Measurements from ENCODE around the gene PITPNM3. TPM values are rescaled to one million over a fixed set of nuclear protein-coding genes. Genes with fewer than 3 reads are reported as not detected.

PITPNM3 gene
- polyA plus RNA-seq, 2 donors = 9.5 to 14.4 TPM

GRCh38 chr17:6449307-6449706 is 107.0 kb downstream of the PITPNM3 start:
- H3K27me3 ChIP-seq (ENCODE audit: control insufficient read depth in 1 of 2, insufficient read depth in 2 of 2, low read length in 2 of 2) = no peaks in the 10 kb centered on the region
- WGBS, 2 donors = 91 to 95% methylated on average over 6 of the region's 6 CpGs
- no peaks in the 10 kb centered on the region for H3K9me3 ChIP-seq (ENCODE audit: control insufficient read depth in 2 of 2, insufficient read depth in 1 of 2, low read depth in 1 of 2, low read length in 1 of 2)
- no peak overlapping the region for H3K4me3 ChIP-seq (ENCODE audit: low read depth in 1 of 2, low read length in 2 of 2)
- no peak overlapping the region for H3K27ac ChIP-seq (ENCODE audit: low read depth in 2 of 2, low read length in 1 of 2)
- peaks cover 0 to 16% of the 10 kb centered on the region in 2 donors for H3K36me3 ChIP-seq (ENCODE audit: control insufficient read depth in 2 of 2, insufficient read depth in 2 of 2, low read length in 1 of 2)
- H3K4me1 ChIP-seq (ENCODE audit: control insufficient read depth in 2 of 2, insufficient read depth in 2 of 2, low read length in 1 of 2) = peaks cover 0 to 3% of the 10 kb centered on the region in 2 donors

GRCh38 chr17:6448473-6448872 is 107.9 kb downstream of the PITPNM3 start:
- 92 to 96% methylated on average over 6 of the region's 6 CpGs for WGBS, 2 donors

GRCh38 chr17:6446516-6447100 is 109.7 kb downstream of the PITPNM3 start:
- H3K4me3 ChIP-seq (ENCODE audit: low read depth in 1 of 2, low read length in 2 of 2) = no peak overlapping the region

More at GRCh38 chr17:6448473-6448872, 107.9 kb downstream of the PITPNM3 start:
- H3K36me3 ChIP-seq (ENCODE audit: control insufficient read depth in 2 of 2, insufficient read depth in 2 of 2, low read length in 1 of 2) = peaks cover 0 to 16% of the 10 kb centered on the region in 2 donors
- H3K9me3 ChIP-seq (ENCODE audit: control insufficient read depth in 2 of 2, insufficient read depth in 1 of 2, low read depth in 1 of 2, low read length in 1 of 2) = no peaks in the 10 kb centered on the region
- H3K4me3 ChIP-seq (ENCODE audit: low read depth in 1 of 2, low read length in 2 of 2) = no peak overlapping the region
- no peak overlapping the region for H3K27ac ChIP-seq (ENCODE audit: low read depth in 2 of 2, low read length in 1 of 2)
- peaks cover 3 to 5% of the 10 kb centered on the region in 2 donors for H3K4me1 ChIP-seq (ENCODE audit: control insufficient read depth in 2 of 2, insufficient read depth in 2 of 2, low read length in 1 of 2)
- H3K27me3 ChIP-seq (ENCODE audit: control insufficient read depth in 1 of 2, insufficient read depth in 2 of 2, low read length in 2 of 2) = no peaks in the 10 kb centered on the region

GRCh38 chr17:6444571-6445335 is 111.6 kb downstream of the PITPNM3 start:
- Histone ChIP-seq H3K4me1 (ENCODE audit: control insufficient read depth in 2 of 2, insufficient read depth in 2 of 2, low read length in 1 of 2) (peaks cover 3 to 7% of the 10 kb centered on the region in 2 donors), H3K27ac (ENCODE audit: low read depth in 2 of 2, low read length in 1 of 2) (no peak overlapping the region), H3K4me3 (ENCODE audit: low read depth in 1 of 2, low read length in 2 of 2) (peak overlapping the region; percentile 51), H3K27me3 (ENCODE audit: control insufficient read depth in 1 of 2, insufficient read depth in 2 of 2, low read length in 2 of 2) (no peaks in the 10 kb centered on the region), H3K9me3 (ENCODE audit: control insufficient read depth in 2 of 2, insufficient read depth in 1 of 2, low read depth in 1 of 2, low read length in 1 of 2) (no peaks in the 10 kb centered on the region), H3K36me3 (ENCODE audit: control insufficient read depth in 2 of 2, insufficient read depth in 2 of 2, low read length in 1 of 2) (peaks cover 0 to 12% of the 10 kb centered on the region in 2 donors)
- WGBS, 2 donors = 31 to 37% methylated on average over 33 to 36 of the region's 36 CpGs

More at GRCh38 chr17:6446516-6447100, 109.7 kb downstream of the PITPNM3 start:
- WGBS, 2 donors = 88 to 90% methylated on average over 9 of the region's 9 CpGs
- Histone ChIP-seq H3K9me3 (ENCODE audit: control insufficient read depth in 2 of 2, insufficient read depth in 1 of 2, low read depth in 1 of 2, low read length in 1 of 2) (no peaks in the 10 kb centered on the region), H3K36me3 (ENCODE audit: control insufficient read depth in 2 of 2, insufficient read depth in 2 of 2, low read length in 1 of 2) (peaks cover 0 to 16% of the 10 kb centered on the region in 2 donors), H3K4me1 (ENCODE audit: control insufficient read depth in 2 of 2, insufficient read depth in 2 of 2, low read length in 1 of 2) (peaks cover 3 to 7% of the 10 kb centered on the region in 2 donors), H3K27ac (ENCODE audit: low read depth in 2 of 2, low read length in 1 of 2) (no peak overlapping the region), H3K27me3 (ENCODE audit: control insufficient read depth in 1 of 2, insufficient read depth in 2 of 2, low read length in 2 of 2) (no peaks in the 10 kb centered on the region)

DNA sequence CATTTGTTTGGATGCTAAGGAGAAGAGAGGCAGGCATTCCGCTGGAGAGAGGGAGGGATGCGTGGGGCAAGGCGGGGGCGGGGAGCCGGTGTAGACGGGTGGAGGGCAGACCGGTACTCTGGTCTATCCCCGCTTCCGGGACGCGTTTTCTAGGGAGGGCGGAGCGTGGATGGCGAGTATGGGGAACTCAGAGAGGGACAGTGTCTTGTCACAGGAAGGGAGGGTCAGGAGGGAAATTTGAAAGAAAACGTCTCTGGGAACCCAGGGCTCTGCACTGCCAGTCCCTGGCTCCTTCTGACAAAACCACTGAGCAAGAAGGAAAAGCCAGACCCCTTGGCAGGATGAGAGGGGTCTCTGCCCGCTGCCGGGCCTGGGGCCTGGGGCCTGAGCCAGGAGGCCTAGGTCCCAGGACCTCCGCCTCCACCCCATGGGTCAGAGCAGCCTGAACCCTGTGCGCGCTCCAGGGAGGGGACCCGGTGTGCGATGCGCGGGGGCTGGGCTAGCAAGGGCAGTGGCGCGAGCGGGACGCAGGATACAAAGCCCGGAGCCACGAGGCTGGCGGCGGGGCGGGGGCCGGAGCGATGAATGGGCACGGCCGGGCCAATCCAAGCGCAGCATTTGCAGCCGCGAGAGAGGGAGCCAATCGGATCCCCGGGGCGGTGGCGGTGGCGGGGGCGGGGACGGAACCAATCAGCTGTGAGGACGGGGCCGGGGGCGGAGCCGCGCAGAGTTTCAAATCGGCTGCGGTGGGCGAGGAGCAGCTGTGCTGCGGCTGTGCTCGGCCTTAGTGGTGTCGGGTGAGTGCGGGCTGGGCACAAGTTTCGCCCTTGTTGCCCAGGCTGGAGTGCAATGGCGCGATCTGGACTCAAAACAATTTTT is 112.4 kb downstream of the PITPNM3 start, which contains the start of gene PIMREG:
TSS of gene PIMREG (plus strand) at position 764 of the 879 bp plus-strand sequence. CDS start 656 bp downstream, outside the sequence.
- 1% methylated on average over 62 of the region's 62 CpGs for WGBS, 2 donors
- H3K4me3 ChIP-seq (ENCODE audit: low read depth in 1 of 2, low read length in 2 of 2) = peak within 1 kb of the TSS; percentile 51 to 59

GRCh38 chr17:6442775-6443174 is 113.6 kb downstream of the PITPNM3 start:
- Histone ChIP-seq H3K4me3 (ENCODE audit: low read depth in 1 of 2, low read length in 2 of 2) (no peak overlapping the region), H3K9me3 (ENCODE audit: control insufficient read depth in 2 of 2, insufficient read depth in 1 of 2, low read depth in 1 of 2, low read length in 1 of 2) (no peaks in the 10 kb centered on the region), H3K4me1 (ENCODE audit: control insufficient read depth in 2 of 2, insufficient read depth in 2 of 2, low read length in 1 of 2) (peaks cover 3 to 7% of the 10 kb centered on the region in 2 donors), H3K27ac (ENCODE audit: low read depth in 2 of 2, low read length in 1 of 2) (no peak overlapping the region), H3K27me3 (ENCODE audit: control insufficient read depth in 1 of 2, insufficient read depth in 2 of 2, low read length in 2 of 2) (no peaks in the 10 kb centered on the region), H3K36me3 (ENCODE audit: control insufficient read depth in 2 of 2, insufficient read depth in 2 of 2, low read length in 1 of 2) (peaks cover 0 to 2% of the 10 kb centered on the region in 2 donors)
- 62% methylated on average over 6 of the region's 6 CpGs for WGBS, 2 donors

More for the DNA sequence above, 112.4 kb downstream of the PITPNM3 start, which contains the start of gene PIMREG:
- H3K9me3 ChIP-seq (ENCODE audit: control insufficient read depth in 2 of 2, insufficient read depth in 1 of 2, low read depth in 1 of 2, low read length in 1 of 2) = no peaks in the 10 kb centered on the region
- H3K36me3 ChIP-seq (ENCODE audit: control insufficient read depth in 2 of 2, insufficient read depth in 2 of 2, low read length in 1 of 2) = peaks cover 0 to 8% of the 10 kb centered on the region in 2 donors
- no peaks in the 10 kb centered on the region for H3K27me3 ChIP-seq (ENCODE audit: control insufficient read depth in 1 of 2, insufficient read depth in 2 of 2, low read length in 2 of 2)
- peak within 1 kb of the TSS; percentile 69 to 84 for H3K27ac ChIP-seq (ENCODE audit: low read depth in 2 of 2, low read length in 1 of 2)
- H3K4me1 ChIP-seq (ENCODE audit: control insufficient read depth in 2 of 2, insufficient read depth in 2 of 2, low read length in 1 of 2) = peaks cover 3 to 7% of the 10 kb centered on the region in 2 donors

GRCh38 chr17:6439951-6440350 is 116.4 kb downstream of the PITPNM3 start:
- WGBS, 2 donors = 52 to 53% methylated on average over 4 of the region's 4 CpGs
- H3K9me3 ChIP-seq (ENCODE audit: control insufficient read depth in 2 of 2, insufficient read depth in 1 of 2, low read depth in 1 of 2, low read length in 1 of 2) = no peaks in the 10 kb centered on the region
- H3K4me1 ChIP-seq (ENCODE audit: control insufficient read depth in 2 of 2, insufficient read depth in 2 of 2, low read length in 1 of 2) = peaks cover 3 to 7% of the 10 kb centered on the region in 2 donors
- H3K36me3 ChIP-seq (ENCODE audit: control insufficient read depth in 2 of 2, insufficient read depth in 2 of 2, low read length in 1 of 2) = no peaks in the 10 kb centered on the region
- no peak overlapping the region for H3K27ac ChIP-seq (ENCODE audit: low read depth in 2 of 2, low read length in 1 of 2)
- H3K4me3 ChIP-seq (ENCODE audit: low read depth in 1 of 2, low read length in 2 of 2) = no peak overlapping the region
- H3K27me3 ChIP-seq (ENCODE audit: control insufficient read depth in 1 of 2, insufficient read depth in 2 of 2, low read length in 2 of 2) = no peaks in the 10 kb centered on the region

DNA sequence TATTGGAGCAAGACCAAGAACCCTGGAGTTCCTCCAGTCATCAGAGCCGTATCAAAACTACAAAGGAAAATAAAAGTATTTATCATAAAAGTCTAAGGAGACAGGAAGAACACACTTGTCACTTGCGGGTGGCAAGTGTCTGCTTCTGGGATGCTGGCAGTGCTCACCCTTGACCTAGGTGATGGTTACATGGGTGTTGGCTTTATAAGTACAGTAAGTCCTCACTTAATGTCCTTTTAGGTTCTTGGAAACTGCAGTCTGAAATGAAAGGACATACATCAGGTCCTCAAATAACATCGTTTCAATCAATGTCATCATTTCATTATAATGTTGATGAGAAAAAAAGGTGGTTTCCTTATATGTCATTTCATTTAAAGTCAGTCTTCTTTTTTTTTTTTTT is 118.4 kb downstream of the PITPNM3 start:
- Histone ChIP-seq H3K36me3 (ENCODE audit: control insufficient read depth in 2 of 2, insufficient read depth in 2 of 2, low read length in 1 of 2) (no peaks in the 10 kb centered on the region), H3K9me3 (ENCODE audit: control insufficient read depth in 2 of 2, insufficient read depth in 1 of 2, low read depth in 1 of 2, low read length in 1 of 2) (no peaks in the 10 kb centered on the region), H3K27me3 (ENCODE audit: control insufficient read depth in 1 of 2, insufficient read depth in 2 of 2, low read length in 2 of 2) (no peaks in the 10 kb centered on the region), H3K27ac (ENCODE audit: low read depth in 2 of 2, low read length in 1 of 2) (no peak overlapping the region), H3K4me1 (ENCODE audit: control insufficient read depth in 2 of 2, insufficient read depth in 2 of 2, low read length in 1 of 2) (no peaks in the 10 kb centered on the region), H3K4me3 (ENCODE audit: low read depth in 1 of 2, low read length in 2 of 2) (no peak overlapping the region)
- 48 to 58% methylated on average over 3 of the region's 3 CpGs for WGBS, 2 donors

- Histone ChIP-seq H3K27ac (ENCODE audit: low read depth in 2 of 2, low read length in 1 of 2) (no peak overlapping the region), H3K36me3 (ENCODE audit: control insufficient read depth in 2 of 2, insufficient read depth in 2 of 2, low read length in 1 of 2) (no peaks in the 10 kb centered on the region), H3K4me3 (ENCODE audit: low read depth in 1 of 2, low read length in 2 of 2) (no peak overlapping the region), H3K27me3 (ENCODE audit: control insufficient read depth in 1 of 2, insufficient read depth in 2 of 2, low read length in 2 of 2) (no peaks in the 10 kb centered on the region), H3K9me3 (ENCODE audit: control insufficient read depth in 2 of 2, insufficient read depth in 1 of 2, low read depth in 1 of 2, low read length in 1 of 2) (no peaks in the 10 kb centered on the region), H3K4me1 (ENCODE audit: control insufficient read depth in 2 of 2, insufficient read depth in 2 of 2, low read length in 1 of 2) (no peaks in the 10 kb centered on the region)
- WGBS, 2 donors = 41 to 49% methylated on average over 4 of the region's 4 CpGs
These were observed 118.9 kb downstream of the PITPNM3 start for GRCh38 chr17:6437466-6437865.
